K562 (cell line): ENCODE data around the gene PLA2G2C. TPM values are rescaled to one million over a fixed set of nuclear protein-coding genes. Genes with fewer than 3 reads are reported as not detected.
A peak's percentile ranks its signal among the peaks of the same experiment; 100 is the strongest.

Experiments
- ATF1 ChIP-seq, 2 experiments: fragments of 450-650 bp in 1 of 2; IDR thresholded peaks; 2 replicates each; pipeline ENCODE4 v1.6.1; 2016; ENCODE audit warnings: missing compliant biosample characterization in 1 of 2, missing genetic modification characterization in 1 of 2
- CEBPG ChIP-seq, 3 experiments: fragments of 200-800 bp in 1 of 3; sonication (Bioruptor generic) in 1 of 3; sonication (generic) in 1 of 3; formaldehyde crosslinking in 1 of 3; IDR thresholded peaks in 2 of 3; conservative IDR thresholded peaks in 1 of 3; 2 replicates each; pipeline versions ENCODE4 v1.6.1 to v1.8.0; 2016 to 2022; ENCODE audit warnings: missing compliant biosample characterization in 2 of 3, missing genetic modification characterization in 2 of 3, mild to moderate bottlenecking in 1 of 3, missing genetic modification reagents in 1 of 3
- EHMT2 ChIP-seq: fragments of 450-650 bp; IDR thresholded peaks from 2 replicates; pipeline ENCODE4 v1.6.1; 2018; ENCODE audit warnings: antibody characterized with exemption
- FOSL1 ChIP-seq: fragments of 200-800 bp; sonication (Bioruptor generic); conservative IDR thresholded peaks from 2 replicates; pipeline ENCODE4 v1.6.1; 2016; ENCODE audit warnings: missing genetic modification characterization, missing compliant biosample characterization
- HNRNPH1 ChIP-seq: fragments of 200-400 bp; formaldehyde crosslinking; optimal IDR thresholded peaks from 2 replicates; pipeline ENCODE3; 2017; ENCODE audit warnings: low read depth, mild to moderate bottlenecking, low read length, moderate library complexity
- JUN ChIP-seq, 2 experiments: sonication (generic) in 1 of 2; formaldehyde crosslinking in 1 of 2; IDR thresholded peaks; 2 replicates each; pipeline versions ENCODE4 v1.6.1 to v1.8.0; 2012 to 2022; ENCODE audit warnings: borderline replicate concordance in 2 of 2, mild to moderate bottlenecking in 2 of 2, improper control_type of control experiment in 1 of 2, low read depth in 1 of 2, low read length in 1 of 2, missing genetic modification reagents in 1 of 2
- MYBL2 ChIP-seq, 2 experiments: fragments of 450-650 bp in 1 of 2; sonication (generic) in 1 of 2; formaldehyde crosslinking in 1 of 2; IDR thresholded peaks; 2 replicates each; pipeline versions ENCODE4 v1.6.1 to v1.8.1; 2017 to 2022; ENCODE audit warnings: borderline replicate concordance in 1 of 2, inconsistent platforms in 1 of 2, low read depth in 1 of 2, mild to moderate bottlenecking in 1 of 2, missing genetic modification reagents in 1 of 2, moderate library complexity in 1 of 2
- NFATC3 ChIP-seq: fragments of 450-650 bp; IDR thresholded peaks from 2 replicates; pipeline ENCODE4 v1.6.1; 2017; ENCODE audit warnings: mild to moderate bottlenecking
- PCBP1 ChIP-seq: fragments of 200-400 bp; formaldehyde crosslinking; IDR thresholded peaks from 2 replicates; pipeline ENCODE4 v1.6.1; 2018; ENCODE audit warnings: mild to moderate bottlenecking, low read depth, low read length; ENCODE audit not compliant: poor library complexity, severe bottlenecking
- POLR3G ChIP-seq: IDR thresholded peaks from 2 replicates; pipeline ENCODE4 v1.6.1; 2011; ENCODE audit not compliant: insufficient read length, insufficient replicate concordance; ENCODE audit errors: extremely low read depth
- PYGO2 ChIP-seq: fragments of 450-650 bp; IDR thresholded peaks from 2 replicates; pipeline ENCODE4 v1.6.1; 2016; ENCODE audit warnings: mild to moderate bottlenecking, missing genetic modification characterization, moderate library complexity, missing compliant biosample characterization
- SP2 ChIP-seq: IDR thresholded peaks from 2 replicates; pipeline ENCODE4 v1.6.1; 2011; ENCODE audit warnings: mild to moderate bottlenecking, low read depth, low read length, moderate library complexity; ENCODE audit not compliant: poor library complexity, severe bottlenecking; ENCODE audit errors: extremely low read depth
- TAL1 ChIP-seq: fragments of 450-650 bp; IDR thresholded peaks from 2 replicates; pipeline ENCODE4 v1.6.1; 2016; ENCODE audit warnings: mild to moderate bottlenecking
- ZBTB1 ChIP-seq: sonication (generic); formaldehyde crosslinking; IDR thresholded peaks from 2 replicates; pipeline ENCODE4 v1.8.1; 2023; ENCODE audit warnings: missing genetic modification reagents, low read depth, mild to moderate bottlenecking, borderline replicate concordance
- ZNF140 ChIP-seq: fragments of 250-450 bp; sonication (Bioruptor Pico); IDR thresholded peaks from 2 replicates; pipeline ENCODE4 v1.8.0; 2021; ENCODE audit warnings: moderate library complexity, mild to moderate bottlenecking, inconsistent platforms
- ZNF174 ChIP-seq: fragments of 250-450 bp; sonication (Bioruptor Pico); IDR thresholded peaks from 2 replicates; pipeline ENCODE4 v1.4.0; 2020; ENCODE audit warnings: mild to moderate bottlenecking
- ZNF274 ChIP-seq: IDR thresholded peaks from 2 replicates; pipeline ENCODE4 v1.6.1; 2011; ENCODE audit warnings: low read depth, mild to moderate bottlenecking, low read length, moderate library complexity, borderline replicate concordance
- polyA plus RNA-seq, 8 experiments: library from polyadenylated mRNA; depleted of rRNA in 4 of 8; stranded (reverse) in 5 of 8; unstranded in 3 of 8; fragments of >200 nt; fragmentation: Nextera tagmentation in 2 of 8; fragmentation: Illumina TruSeq in 1 of 8; extraction: Ambion mirVana in 2 of 8; extraction: Trizol in 1 of 8; gene quantifications; 2 replicates each; pipeline versions ENCODE4 v1.2.1 to v1.2.3, GENCODE V29; 2011 to 2014; ENCODE audit warnings: inconsistent platforms in 1 of 8, missing spikeins in 1 of 8
- total RNA-seq, 7 experiments: library from RNA; depleted of rRNA in 6 of 7; stranded (reverse); fragments of >200 nt in 6 of 7; fragmentation: Illumina TruSeq in 2 of 7; extraction: Trizol in 2 of 7; gene quantifications; 2 replicates each; pipeline versions ENCODE4 v1.2.1 to v1.2.3, GENCODE V29; 2011 to 2021; ENCODE audit warnings: low replicate concordance in 1 of 7
- TF ChIP-seq, protein P1 (sequence below): conservative IDR thresholded peaks from 2 replicates; pipeline ENCODE4 v1.6.1; 2011; ENCODE audit warnings: low read depth, mild to moderate bottlenecking, low read length; ENCODE audit not compliant: control insufficient read depth
- TF ChIP-seq, protein P2 (sequence below): fragments of 450-650 bp; IDR thresholded peaks from 2 replicates; pipeline ENCODE4 v1.7.0; 2016; ENCODE audit warnings: borderline replicate concordance
- TF ChIP-seq, protein P3 (sequence below): sonication (generic); formaldehyde crosslinking; IDR thresholded peaks from 2 replicates; pipeline ENCODE4 v1.8.0; 2022; ENCODE audit warnings: mild to moderate bottlenecking, missing genetic modification reagents
- TF ChIP-seq, protein P4 (sequence below): sonication (generic); formaldehyde crosslinking; IDR thresholded peaks from 2 replicates; pipeline ENCODE4 v1.8.1; 2023; ENCODE audit warnings: mild to moderate bottlenecking, missing genetic modification reagents

PLA2G2C gene
- total and polyA plus RNA-seq, 9 of the 15 experiments (the other 6 are each of a cell fraction or from before 2014, with no cell fraction given): 0.14 to 0.49 (median 0.21) TPM

DNA sequence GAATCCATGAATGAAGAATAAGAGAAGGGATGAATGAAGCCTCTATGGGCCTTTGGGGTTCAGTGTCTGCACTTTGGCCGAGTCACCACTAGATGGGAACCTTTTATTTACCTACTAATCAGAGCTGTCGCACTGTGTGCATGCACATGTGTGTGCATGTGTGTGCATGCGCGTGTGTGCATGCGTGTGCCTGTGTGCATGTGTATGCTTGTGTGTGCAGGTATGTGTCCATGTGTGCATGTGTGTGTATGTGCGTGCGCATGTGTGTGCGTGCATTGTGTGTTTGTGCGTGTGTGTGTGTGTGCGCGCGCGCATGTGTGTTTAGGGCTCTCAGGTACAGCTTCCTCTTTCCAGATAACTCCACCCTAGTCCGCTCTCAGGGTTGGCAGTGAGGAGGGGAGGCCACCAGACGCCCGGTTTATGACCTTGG is 20.8 kb downstream of the PLA2G2C start (continued):
- TF ChIP-seq JUN (IDR thresholded peaks at IDR 0.05; ENCODE audit: borderline replicate concordance, low read depth, low read length) (no peak), JUN (CRISPR knock-in tag; IDR thresholded peaks at IDR 0.05; ENCODE audit: borderline replicate concordance) (0 out of 2 replicates have a peak, but pooled peaks have one; percentile 38), POLR3G (no peak), ZBTB1 (no peak), PCBP1 (no peak), PYGO2 (tag) (no peak), CEBPG (CRISPR knock-in tag; IDR thresholded peaks at IDR 0.05) (peak; percentile 32; the same call in 1 of the 2 replicates), CEBPG (tag; conservative IDR thresholded peaks at IDR 0.05 in 1 of 2, IDR thresholded peaks at IDR 0.05 in 1 of 2) (no peak), ATF1 (CRISPR knock-in tag; IDR thresholded peaks at IDR 0.05) (no peak), ATF1 (tag; IDR thresholded peaks at IDR 0.05) (no peak), NFATC3 (no peak), EHMT2 (0 out of 2 replicates have a peak, but pooled peaks have one; percentile 25), HNRNPH1 (no peak), FOSL1 (tag) (no peak), ZNF274 (no peak), MYBL2 (IDR thresholded peaks at IDR 0.05; ENCODE audit: low read depth) (no peak), MYBL2 (CRISPR knock-in tag; IDR thresholded peaks at IDR 0.05; ENCODE audit: borderline replicate concordance) (no peak), TAL1 (no peak), ZNF174 (no peak), SP2 (no peak), ZNF140 (CRISPR knock-in tag) (no peak)
- TF ChIP-seq, protein P1, sequence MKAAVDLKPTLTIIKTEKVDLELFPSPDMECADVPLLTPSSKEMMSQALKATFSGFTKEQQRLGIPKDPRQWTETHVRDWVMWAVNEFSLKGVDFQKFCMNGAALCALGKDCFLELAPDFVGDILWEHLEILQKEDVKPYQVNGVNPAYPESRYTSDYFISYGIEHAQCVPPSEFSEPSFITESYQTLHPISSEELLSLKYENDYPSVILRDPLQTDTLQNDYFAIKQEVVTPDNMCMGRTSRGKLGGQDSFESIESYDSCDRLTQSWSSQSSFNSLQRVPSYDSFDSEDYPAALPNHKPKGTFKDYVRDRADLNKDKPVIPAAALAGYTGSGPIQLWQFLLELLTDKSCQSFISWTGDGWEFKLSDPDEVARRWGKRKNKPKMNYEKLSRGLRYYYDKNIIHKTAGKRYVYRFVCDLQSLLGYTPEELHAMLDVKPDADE: no peak
- TF ChIP-seq, protein P2, sequence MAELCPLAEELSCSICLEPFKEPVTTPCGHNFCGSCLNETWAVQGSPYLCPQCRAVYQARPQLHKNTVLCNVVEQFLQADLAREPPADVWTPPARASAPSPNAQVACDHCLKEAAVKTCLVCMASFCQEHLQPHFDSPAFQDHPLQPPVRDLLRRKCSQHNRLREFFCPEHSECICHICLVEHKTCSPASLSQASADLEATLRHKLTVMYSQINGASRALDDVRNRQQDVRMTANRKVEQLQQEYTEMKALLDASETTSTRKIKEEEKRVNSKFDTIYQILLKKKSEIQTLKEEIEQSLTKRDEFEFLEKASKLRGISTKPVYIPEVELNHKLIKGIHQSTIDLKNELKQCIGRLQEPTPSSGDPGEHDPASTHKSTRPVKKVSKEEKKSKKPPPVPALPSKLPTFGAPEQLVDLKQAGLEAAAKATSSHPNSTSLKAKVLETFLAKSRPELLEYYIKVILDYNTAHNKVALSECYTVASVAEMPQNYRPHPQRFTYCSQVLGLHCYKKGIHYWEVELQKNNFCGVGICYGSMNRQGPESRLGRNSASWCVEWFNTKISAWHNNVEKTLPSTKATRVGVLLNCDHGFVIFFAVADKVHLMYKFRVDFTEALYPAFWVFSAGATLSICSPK: no peak
- TF ChIP-seq, protein P3, sequence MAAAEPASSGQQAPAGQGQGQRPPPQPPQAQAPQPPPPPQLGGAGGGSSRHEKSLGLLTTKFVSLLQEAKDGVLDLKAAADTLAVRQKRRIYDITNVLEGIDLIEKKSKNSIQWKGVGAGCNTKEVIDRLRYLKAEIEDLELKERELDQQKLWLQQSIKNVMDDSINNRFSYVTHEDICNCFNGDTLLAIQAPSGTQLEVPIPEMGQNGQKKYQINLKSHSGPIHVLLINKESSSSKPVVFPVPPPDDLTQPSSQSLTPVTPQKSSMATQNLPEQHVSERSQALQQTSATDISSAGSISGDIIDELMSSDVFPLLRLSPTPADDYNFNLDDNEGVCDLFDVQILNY (CRISPR knock-in tag): no peak
- TF ChIP-seq, protein P4, sequence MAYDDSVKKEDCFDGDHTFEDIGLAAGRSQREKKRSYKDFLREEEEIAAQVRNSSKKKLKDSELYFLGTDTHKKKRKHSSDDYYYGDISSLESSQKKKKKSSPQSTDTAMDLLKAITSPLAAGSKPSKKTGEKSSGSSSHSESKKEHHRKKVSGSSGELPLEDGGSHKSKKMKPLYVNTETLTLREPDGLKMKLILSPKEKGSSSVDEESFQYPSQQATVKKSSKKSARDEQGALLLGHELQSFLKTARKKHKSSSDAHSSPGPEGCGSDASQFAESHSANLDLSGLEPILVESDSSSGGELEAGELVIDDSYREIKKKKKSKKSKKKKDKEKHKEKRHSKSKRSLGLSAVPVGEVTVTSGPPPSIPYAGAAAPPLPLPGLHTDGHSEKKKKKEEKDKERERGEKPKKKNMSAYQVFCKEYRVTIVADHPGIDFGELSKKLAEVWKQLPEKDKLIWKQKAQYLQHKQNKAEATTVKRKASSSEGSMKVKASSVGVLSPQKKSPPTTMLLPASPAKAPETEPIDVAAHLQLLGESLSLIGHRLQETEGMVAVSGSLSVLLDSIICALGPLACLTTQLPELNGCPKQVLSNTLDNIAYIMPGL (CRISPR knock-in tag): no peak
